WTC11 (cell line): ENCODE measurements around the gene AHRR. TPM values are rescaled to one million over a fixed set of nuclear protein-coding genes. Genes with fewer than 3 reads are reported as not detected.

Experiments
- ATAC-seq: fragments of 200-7000 bp; cut with Tn5 transposase; 2 replicates; pipeline ENCODE4 v1.10.0; 2021; ENCODE audit warnings: mild to moderate bottlenecking, moderate library complexity
- CTCF ChIA-PET: fragments of 300-600 bp; sonication (Branson Sonifier 250); formaldehyde crosslinking; loops from one replicate; lab custom pipeline; 2021; ENCODE audit warnings: antibody characterized with exemption; lab: Charles Lee
- POLR2A ChIA-PET: fragments of 350-600 bp; sonication (Branson Sonifier 250); formaldehyde crosslinking; loops from one replicate; lab custom pipeline; 2021; ENCODE audit warnings: antibody characterized with exemption; lab: Charles Lee
- DNase-seq: peaks from one replicate; pipeline ENCODE4 v3.0.0; 2021; ENCODE audit warnings: low spot score
- H3K27ac Mint-ChIP-seq: 2 replicates; pipeline ENCODE4 v1.8.0; 2021; ENCODE audit warnings: mixed read lengths
- H3K27me3 Mint-ChIP-seq: 2 replicates; pipeline ENCODE4 v1.8.0; 2021; ENCODE audit warnings: low read depth, mild to moderate bottlenecking, moderate library complexity, mixed read lengths
- H3K36me3 Mint-ChIP-seq: 2 replicates; pipeline ENCODE4 v1.8.0; 2021; ENCODE audit warnings: mixed read lengths
- H3K4me1 Mint-ChIP-seq: 2 replicates; pipeline ENCODE4 v1.8.0; 2022; ENCODE audit warnings: mixed read lengths
- H3K4me3 Mint-ChIP-seq: 2 replicates; pipeline ENCODE4 v1.8.0; 2021; ENCODE audit warnings: mild to moderate bottlenecking, moderate library complexity, mixed read lengths
- H3K9me3 Mint-ChIP-seq: 2 replicates; pipeline ENCODE4 v1.8.0; 2021; ENCODE audit warnings: mixed read lengths
- CREB1 ChIP-seq: sonication (generic); formaldehyde crosslinking; IDR thresholded peaks from 2 replicates; pipeline ENCODE4 v1.8.0; 2023; ENCODE audit warnings: mild to moderate bottlenecking, missing genetic modification reagents
- ELF4 ChIP-seq: sonication (generic); formaldehyde crosslinking; IDR thresholded peaks from 2 replicates; pipeline ENCODE4 v1.8.1; 2022; ENCODE audit warnings: low read depth, mild to moderate bottlenecking, moderate library complexity, missing genetic modification reagents
- ESRRA ChIP-seq: sonication (generic); formaldehyde crosslinking; IDR thresholded peaks from 2 replicates; pipeline ENCODE4 v1.8.1; 2022; ENCODE audit warnings: mild to moderate bottlenecking, missing genetic modification reagents, borderline replicate concordance
- FOXJ3 ChIP-seq: sonication (generic); formaldehyde crosslinking; IDR thresholded peaks from 2 replicates; pipeline ENCODE4 v1.9.0; 2021; ENCODE audit warnings: missing genetic modification reagents, mild to moderate bottlenecking, borderline replicate concordance
- GABPB1 ChIP-seq: sonication (generic); formaldehyde crosslinking; IDR thresholded peaks from 2 replicates; pipeline ENCODE4 v1.8.1; 2023; ENCODE audit warnings: mild to moderate bottlenecking, missing genetic modification reagents
- KAT7 ChIP-seq: sonication (generic); formaldehyde crosslinking; IDR thresholded peaks from 2 replicates; pipeline ENCODE4 v1.8.1; 2023; ENCODE audit warnings: missing genetic modification reagents, mild to moderate bottlenecking, borderline replicate concordance
- NFATC4 ChIP-seq: fragments of 250-450 bp; sonication (Bioruptor Pico); IDR thresholded peaks from 2 replicates; pipeline ENCODE4 v1.9.0; 2021; ENCODE audit warnings: mild to moderate bottlenecking
- NFE2L1 ChIP-seq: sonication (generic); formaldehyde crosslinking; IDR thresholded peaks from 2 replicates; pipeline ENCODE4 v1.8.1; 2023; ENCODE audit warnings: missing genetic modification reagents
- SOX15 ChIP-seq: fragments of 250-450 bp; sonication (Bioruptor Pico); IDR thresholded peaks from 2 replicates; pipeline ENCODE4 v1.9.0; 2021; ENCODE audit warnings: mild to moderate bottlenecking
- total RNA-seq: library from RNA; stranded (reverse); gene quantifications from 3 replicates; pipeline ENCODE4 v1.2.3, GENCODE V29; 2021
- TF ChIP-seq, protein P1 (sequence below): sonication (generic); formaldehyde crosslinking; IDR thresholded peaks from 2 replicates; pipeline ENCODE4 v1.8.0; 2023; ENCODE audit warnings: missing genetic modification reagents, mild to moderate bottlenecking, borderline replicate concordance
- TF ChIP-seq, protein P2 (sequence below): sonication (generic); formaldehyde crosslinking; conservative IDR thresholded peaks from 2 replicates; pipeline ENCODE4 v1.8.1; 2023; ENCODE audit warnings: mild to moderate bottlenecking, low read depth, missing genetic modification reagents, moderate library complexity
- TF ChIP-seq, protein P3 (sequence below): sonication (generic); formaldehyde crosslinking; IDR thresholded peaks from 2 replicates; pipeline ENCODE4 v1.8.0; 2022; ENCODE audit warnings: mild to moderate bottlenecking, missing genetic modification reagents
- TF ChIP-seq, protein P4 (sequence below): fragments of 250-450 bp; sonication (Bioruptor Pico); conservative IDR thresholded peaks from 2 replicates; pipeline ENCODE4 v1.9.0; 2021; ENCODE audit warnings: mild to moderate bottlenecking
- TF ChIP-seq, protein P5 (sequence below): sonication (generic); formaldehyde crosslinking; IDR thresholded peaks from 2 replicates; pipeline ENCODE4 v1.8.0; 2023; ENCODE audit warnings: mild to moderate bottlenecking, missing genetic modification reagents
- TF ChIP-seq, protein P6 (sequence below): sonication (generic); formaldehyde crosslinking; IDR thresholded peaks from 2 replicates; pipeline ENCODE4 v1.8.1; 2022; ENCODE audit warnings: low read depth, mild to moderate bottlenecking, moderate library complexity, missing genetic modification reagents, borderline replicate concordance
- TF ChIP-seq, protein P7 (sequence below): sonication (generic); formaldehyde crosslinking; IDR thresholded peaks from 2 replicates; pipeline ENCODE4 v1.8.1; 2022; ENCODE audit warnings: low read depth, missing genetic modification reagents, borderline replicate concordance

The AHRR gene
- total RNA-seq, 1 experiment from 2014 or later = 4.5 TPM

- TF ChIP-seq, protein P1, sequence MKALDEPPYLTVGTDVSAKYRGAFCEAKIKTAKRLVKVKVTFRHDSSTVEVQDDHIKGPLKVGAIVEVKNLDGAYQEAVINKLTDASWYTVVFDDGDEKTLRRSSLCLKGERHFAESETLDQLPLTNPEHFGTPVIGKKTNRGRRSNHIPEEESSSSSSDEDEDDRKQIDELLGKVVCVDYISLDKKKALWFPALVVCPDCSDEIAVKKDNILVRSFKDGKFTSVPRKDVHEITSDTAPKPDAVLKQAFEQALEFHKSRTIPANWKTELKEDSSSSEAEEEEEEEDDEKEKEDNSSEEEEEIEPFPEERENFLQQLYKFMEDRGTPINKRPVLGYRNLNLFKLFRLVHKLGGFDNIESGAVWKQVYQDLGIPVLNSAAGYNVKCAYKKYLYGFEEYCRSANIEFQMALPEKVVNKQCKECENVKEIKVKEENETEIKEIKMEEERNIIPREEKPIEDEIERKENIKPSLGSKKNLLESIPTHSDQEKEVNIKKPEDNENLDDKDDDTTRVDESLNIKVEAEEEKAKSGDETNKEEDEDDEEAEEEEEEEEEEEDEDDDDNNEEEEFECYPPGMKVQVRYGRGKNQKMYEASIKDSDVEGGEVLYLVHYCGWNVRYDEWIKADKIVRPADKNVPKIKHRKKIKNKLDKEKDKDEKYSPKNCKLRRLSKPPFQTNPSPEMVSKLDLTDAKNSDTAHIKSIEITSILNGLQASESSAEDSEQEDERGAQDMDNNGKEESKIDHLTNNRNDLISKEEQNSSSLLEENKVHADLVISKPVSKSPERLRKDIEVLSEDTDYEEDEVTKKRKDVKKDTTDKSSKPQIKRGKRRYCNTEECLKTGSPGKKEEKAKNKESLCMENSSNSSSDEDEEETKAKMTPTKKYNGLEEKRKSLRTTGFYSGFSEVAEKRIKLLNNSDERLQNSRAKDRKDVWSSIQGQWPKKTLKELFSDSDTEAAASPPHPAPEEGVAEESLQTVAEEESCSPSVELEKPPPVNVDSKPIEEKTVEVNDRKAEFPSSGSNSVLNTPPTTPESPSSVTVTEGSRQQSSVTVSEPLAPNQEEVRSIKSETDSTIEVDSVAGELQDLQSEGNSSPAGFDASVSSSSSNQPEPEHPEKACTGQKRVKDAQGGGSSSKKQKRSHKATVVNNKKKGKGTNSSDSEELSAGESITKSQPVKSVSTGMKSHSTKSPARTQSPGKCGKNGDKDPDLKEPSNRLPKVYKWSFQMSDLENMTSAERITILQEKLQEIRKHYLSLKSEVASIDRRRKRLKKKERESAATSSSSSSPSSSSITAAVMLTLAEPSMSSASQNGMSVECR (CRISPR knock-in tag) = no peak
- TF ChIP-seq NFATC4 (CRISPR knock-in tag) (no peak), NFE2L1 (no peak), SOX15 (no peak)
- TF ChIP-seq, protein P2, sequence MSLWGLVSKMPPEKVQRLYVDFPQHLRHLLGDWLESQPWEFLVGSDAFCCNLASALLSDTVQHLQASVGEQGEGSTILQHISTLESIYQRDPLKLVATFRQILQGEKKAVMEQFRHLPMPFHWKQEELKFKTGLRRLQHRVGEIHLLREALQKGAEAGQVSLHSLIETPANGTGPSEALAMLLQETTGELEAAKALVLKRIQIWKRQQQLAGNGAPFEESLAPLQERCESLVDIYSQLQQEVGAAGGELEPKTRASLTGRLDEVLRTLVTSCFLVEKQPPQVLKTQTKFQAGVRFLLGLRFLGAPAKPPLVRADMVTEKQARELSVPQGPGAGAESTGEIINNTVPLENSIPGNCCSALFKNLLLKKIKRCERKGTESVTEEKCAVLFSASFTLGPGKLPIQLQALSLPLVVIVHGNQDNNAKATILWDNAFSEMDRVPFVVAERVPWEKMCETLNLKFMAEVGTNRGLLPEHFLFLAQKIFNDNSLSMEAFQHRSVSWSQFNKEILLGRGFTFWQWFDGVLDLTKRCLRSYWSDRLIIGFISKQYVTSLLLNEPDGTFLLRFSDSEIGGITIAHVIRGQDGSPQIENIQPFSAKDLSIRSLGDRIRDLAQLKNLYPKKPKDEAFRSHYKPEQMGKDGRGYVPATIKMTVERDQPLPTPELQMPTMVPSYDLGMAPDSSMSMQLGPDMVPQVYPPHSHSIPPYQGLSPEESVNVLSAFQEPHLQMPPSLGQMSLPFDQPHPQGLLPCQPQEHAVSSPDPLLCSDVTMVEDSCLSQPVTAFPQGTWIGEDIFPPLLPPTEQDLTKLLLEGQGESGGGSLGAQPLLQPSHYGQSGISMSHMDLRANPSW (CRISPR knock-in tag) = no peak
- TF ChIP-seq, protein P3, sequence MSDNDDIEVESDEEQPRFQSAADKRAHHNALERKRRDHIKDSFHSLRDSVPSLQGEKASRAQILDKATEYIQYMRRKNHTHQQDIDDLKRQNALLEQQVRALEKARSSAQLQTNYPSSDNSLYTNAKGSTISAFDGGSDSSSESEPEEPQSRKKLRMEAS (CRISPR knock-in tag) = no peak
These were observed 73.8 kb downstream of the AHRR start (continued) for GRCh38 chr5:395156-395920.

GRCh38 chr5:395921-396530 is 74.5 kb downstream of the AHRR start:
- ATAC-seq = no peak
- ChIA-PET CTCF (interaction anchor here (1.1 to 3.7 kb wide), 6 partner anchors 16 to 79 kb away, joined by 3 to 16 read pairs (median 5); no protein-coding TSS in a partner anchor), POLR2A (no interaction called here)
- H3K27me3 Mint-ChIP-seq = peaks cover 11% of the 10 kb centered on the region; the same call in 1 of the 2 replicates
- H3K4me1 Mint-ChIP-seq = peaks cover 13% of the 10 kb centered on the region
- H3K27ac Mint-ChIP-seq = no peak overlapping the region
- no peak for DNase-seq
- H3K36me3 Mint-ChIP-seq = no peaks in the 10 kb centered on the region
- no peak overlapping the region for H3K4me3 Mint-ChIP-seq
- no peaks in the 10 kb centered on the region for H3K9me3 Mint-ChIP-seq
- TF ChIP-seq GABPB1 (CRISPR knock-in tag) (no peak), SOX15 (no peak), CREB1 (CRISPR knock-in tag) (no peak), KAT7 (no peak), FOXJ3 (CRISPR knock-in tag) (no peak), ELF4 (CRISPR knock-in tag) (no peak), ESRRA (CRISPR knock-in tag) (no peak)
- TF ChIP-seq, protein P4, sequence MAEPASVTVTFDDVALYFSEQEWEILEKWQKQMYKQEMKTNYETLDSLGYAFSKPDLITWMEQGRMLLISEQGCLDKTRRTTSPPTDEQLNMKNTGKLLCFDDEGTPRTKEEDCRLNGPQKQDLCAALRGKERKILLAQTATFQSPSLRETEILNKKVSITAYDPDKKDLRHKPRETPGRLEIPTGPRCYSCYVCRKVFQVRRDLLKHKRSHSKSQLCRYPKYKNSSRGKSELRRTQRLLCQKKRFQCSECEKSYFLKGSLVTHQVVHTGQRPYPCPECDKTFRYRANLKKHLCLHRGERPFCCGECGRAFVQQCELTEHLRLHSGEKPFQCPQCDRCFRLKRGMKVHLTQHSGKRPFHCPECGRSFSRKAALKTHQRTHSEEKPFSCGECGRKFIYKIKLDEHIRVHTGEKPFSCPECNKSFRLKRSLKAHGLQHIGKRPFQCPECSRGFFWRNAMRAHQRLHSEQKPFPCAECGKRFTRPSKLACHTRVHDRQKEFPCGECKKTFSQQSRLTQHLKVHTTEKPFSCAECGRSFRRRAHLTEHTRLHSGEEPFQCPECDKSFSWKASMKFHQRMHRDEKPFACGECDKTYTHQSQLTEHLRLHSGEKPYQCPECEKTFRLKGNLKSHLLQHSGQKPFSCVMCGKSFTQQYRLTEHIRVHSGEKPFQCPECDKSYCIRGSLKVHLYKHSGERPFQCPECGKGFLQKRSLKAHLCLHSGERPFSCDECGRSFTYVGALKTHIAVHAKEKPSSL (CRISPR knock-in tag) = no peak
- TF ChIP-seq, protein P5, sequence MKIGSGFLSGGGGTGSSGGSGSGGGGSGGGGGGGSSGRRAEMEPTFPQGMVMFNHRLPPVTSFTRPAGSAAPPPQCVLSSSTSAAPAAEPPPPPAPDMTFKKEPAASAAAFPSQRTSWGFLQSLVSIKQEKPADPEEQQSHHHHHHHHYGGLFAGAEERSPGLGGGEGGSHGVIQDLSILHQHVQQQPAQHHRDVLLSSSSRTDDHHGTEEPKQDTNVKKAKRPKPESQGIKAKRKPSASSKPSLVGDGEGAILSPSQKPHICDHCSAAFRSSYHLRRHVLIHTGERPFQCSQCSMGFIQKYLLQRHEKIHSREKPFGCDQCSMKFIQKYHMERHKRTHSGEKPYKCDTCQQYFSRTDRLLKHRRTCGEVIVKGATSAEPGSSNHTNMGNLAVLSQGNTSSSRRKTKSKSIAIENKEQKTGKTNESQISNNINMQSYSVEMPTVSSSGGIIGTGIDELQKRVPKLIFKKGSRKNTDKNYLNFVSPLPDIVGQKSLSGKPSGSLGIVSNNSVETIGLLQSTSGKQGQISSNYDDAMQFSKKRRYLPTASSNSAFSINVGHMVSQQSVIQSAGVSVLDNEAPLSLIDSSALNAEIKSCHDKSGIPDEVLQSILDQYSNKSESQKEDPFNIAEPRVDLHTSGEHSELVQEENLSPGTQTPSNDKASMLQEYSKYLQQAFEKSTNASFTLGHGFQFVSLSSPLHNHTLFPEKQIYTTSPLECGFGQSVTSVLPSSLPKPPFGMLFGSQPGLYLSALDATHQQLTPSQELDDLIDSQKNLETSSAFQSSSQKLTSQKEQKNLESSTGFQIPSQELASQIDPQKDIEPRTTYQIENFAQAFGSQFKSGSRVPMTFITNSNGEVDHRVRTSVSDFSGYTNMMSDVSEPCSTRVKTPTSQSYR (CRISPR knock-in tag) = no peak
- TF ChIP-seq, protein P6, sequence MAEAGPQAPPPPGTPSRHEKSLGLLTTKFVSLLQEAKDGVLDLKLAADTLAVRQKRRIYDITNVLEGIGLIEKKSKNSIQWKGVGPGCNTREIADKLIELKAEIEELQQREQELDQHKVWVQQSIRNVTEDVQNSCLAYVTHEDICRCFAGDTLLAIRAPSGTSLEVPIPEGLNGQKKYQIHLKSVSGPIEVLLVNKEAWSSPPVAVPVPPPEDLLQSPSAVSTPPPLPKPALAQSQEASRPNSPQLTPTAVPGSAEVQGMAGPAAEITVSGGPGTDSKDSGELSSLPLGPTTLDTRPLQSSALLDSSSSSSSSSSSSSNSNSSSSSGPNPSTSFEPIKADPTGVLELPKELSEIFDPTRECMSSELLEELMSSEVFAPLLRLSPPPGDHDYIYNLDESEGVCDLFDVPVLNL (CRISPR knock-in tag) = no peak
- TF ChIP-seq, protein P7, sequence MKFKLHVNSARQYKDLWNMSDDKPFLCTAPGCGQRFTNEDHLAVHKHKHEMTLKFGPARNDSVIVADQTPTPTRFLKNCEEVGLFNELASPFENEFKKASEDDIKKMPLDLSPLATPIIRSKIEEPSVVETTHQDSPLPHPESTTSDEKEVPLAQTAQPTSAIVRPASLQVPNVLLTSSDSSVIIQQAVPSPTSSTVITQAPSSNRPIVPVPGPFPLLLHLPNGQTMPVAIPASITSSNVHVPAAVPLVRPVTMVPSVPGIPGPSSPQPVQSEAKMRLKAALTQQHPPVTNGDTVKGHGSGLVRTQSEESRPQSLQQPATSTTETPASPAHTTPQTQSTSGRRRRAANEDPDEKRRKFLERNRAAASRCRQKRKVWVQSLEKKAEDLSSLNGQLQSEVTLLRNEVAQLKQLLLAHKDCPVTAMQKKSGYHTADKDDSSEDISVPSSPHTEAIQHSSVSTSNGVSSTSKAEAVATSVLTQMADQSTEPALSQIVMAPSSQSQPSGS = no peak
